ENCODE measurements around the gene ABCC5.

ABCC5 gene

DNA sequence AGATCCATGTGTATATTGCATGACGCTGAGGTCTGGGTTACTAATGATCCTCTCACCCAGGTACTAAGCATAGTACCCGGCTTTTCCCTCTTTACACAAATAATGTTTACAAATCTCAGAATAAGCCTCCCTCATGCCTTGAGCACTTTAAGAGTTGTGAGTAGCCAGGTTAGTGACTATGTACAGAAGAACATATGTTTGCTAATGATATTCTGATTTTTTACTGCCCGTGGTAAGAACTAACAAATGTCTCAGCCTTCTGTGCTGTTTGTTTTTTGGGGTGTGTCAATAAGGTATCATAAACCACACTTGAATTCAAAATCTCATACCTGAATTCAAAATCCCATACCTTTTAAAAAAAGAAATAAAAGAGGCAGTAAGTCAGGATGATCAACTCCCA lies 59.5 kb downstream of the ABCC5 start:
- CTCF ChIA-PET: no interaction called here
- Histone ChIP-seq H3K4me1 (ENCODE audit: control insufficient read depth, insufficient read depth, low read length) (no peaks in the 10 kb centered on the region), H3K36me3 (ENCODE audit: control insufficient read depth in 2 of 2, insufficient read depth in 1 of 2, low read length in 2 of 2) (peaks cover 0 to 77% of the 10 kb centered on the region in 2 experiments; a peak in 1 of 3 replicates), H3K27ac (ENCODE audit: extremely low read depth, low read depth, low read length) (no peak overlapping the region), H3K9me3 (ENCODE audit: control insufficient read depth, insufficient read depth, low read depth, low read length) (no peaks in the 10 kb centered on the region), H3K4me3 (ENCODE audit: low read depth, low read length) (no peak overlapping the region)
- TF ChIP-seq ZNF571 (tag by site-specific recombination; IDR thresholded peaks at IDR 0.05): no peak
- TF ChIP-seq, protein P1, sequence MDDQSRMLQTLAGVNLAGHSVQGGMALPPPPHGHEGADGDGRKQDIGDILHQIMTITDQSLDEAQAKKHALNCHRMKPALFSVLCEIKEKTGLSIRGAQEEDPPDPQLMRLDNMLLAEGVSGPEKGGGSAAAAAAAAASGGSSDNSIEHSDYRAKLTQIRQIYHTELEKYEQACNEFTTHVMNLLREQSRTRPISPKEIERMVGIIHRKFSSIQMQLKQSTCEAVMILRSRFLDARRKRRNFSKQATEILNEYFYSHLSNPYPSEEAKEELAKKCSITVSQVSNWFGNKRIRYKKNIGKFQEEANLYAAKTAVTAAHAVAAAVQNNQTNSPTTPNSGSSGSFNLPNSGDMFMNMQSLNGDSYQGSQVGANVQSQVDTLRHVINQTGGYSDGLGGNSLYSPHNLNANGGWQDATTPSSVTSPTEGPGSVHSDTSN (CRISPR knock-in tag; IDR thresholded peaks at IDR 0.05): no peak
- TF ChIP-seq, protein P2, sequence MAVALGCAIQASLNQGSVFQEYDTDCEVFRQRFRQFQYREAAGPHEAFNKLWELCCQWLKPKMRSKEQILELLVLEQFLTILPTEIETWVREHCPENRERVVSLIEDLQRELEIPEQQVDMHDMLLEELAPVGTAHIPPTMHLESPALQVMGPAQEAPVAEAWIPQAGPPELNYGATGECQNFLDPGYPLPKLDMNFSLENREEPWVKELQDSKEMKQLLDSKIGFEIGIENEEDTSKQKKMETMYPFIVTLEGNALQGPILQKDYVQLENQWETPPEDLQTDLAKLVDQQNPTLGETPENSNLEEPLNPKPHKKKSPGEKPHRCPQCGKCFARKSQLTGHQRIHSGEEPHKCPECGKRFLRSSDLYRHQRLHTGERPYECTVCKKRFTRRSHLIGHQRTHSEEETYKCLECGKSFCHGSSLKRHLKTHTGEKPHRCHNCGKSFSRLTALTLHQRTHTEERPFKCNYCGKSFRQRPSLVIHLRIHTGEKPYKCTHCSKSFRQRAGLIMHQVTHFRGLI (tag by site-specific recombination; IDR thresholded peaks at IDR 0.05): no peak
- no peak for TF ChIP-seq ZNF791 (tag by site-specific recombination; IDR thresholded peaks at IDR 0.05)
- no peak for TF ChIP-seq ZNF146 (tag by site-specific recombination; IDR thresholded peaks at IDR 0.05)
- no peak for TF ChIP-seq WT1 (tag by site-specific recombination; IDR thresholded peaks at IDR 0.05)
- TF ChIP-seq, protein P3, sequence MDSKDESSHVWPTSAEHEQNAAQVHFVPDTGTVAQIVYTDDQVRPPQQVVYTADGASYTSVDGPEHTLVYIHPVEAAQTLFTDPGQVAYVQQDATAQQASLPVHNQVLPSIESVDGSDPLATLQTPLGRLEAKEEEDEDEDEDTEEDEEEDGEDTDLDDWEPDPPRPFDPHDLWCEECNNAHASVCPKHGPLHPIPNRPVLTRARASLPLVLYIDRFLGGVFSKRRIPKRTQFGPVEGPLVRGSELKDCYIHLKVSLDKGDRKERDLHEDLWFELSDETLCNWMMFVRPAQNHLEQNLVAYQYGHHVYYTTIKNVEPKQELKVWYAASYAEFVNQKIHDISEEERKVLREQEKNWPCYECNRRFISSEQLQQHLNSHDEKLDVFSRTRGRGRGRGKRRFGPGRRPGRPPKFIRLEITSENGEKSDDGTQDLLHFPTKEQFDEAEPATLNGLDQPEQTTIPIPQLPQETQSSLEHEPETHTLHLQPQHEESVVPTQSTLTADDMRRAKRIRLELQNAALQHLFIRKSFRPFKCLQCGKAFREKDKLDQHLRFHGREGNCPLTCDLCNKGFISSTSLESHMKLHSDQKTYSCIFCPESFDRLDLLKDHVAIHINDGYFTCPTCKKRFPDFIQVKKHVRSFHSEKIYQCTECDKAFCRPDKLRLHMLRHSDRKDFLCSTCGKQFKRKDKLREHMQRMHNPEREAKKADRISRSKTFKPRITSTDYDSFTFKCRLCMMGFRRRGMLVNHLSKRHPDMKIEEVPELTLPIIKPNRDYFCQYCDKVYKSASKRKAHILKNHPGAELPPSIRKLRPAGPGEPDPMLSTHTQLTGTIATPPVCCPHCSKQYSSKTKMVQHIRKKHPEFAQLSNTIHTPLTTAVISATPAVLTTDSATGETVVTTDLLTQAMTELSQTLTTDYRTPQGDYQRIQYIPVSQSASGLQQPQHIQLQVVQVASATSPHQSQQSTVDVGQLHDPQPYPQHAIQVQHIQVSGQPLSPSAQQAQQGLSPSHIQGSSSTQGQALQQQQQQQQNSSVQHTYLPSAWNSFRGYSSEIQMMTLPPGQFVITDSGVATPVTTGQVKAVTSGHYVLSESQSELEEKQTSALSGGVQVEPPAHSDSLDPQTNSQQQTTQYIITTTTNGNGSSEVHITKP (tag by site-specific recombination; IDR thresholded peaks at IDR 0.05): no peak
- TF ChIP-seq ZNF311 (tag by site-specific recombination; IDR thresholded peaks at IDR 0.05; ENCODE audit: borderline replicate concordance): no peak
- TF ChIP-seq BCL11A (tag by site-specific recombination; IDR thresholded peaks at IDR 0.05; ENCODE audit: low read depth): no peak
- no peak for TF ChIP-seq ZNF654 (tag by site-specific recombination; IDR thresholded peaks at IDR 0.05; ENCODE audit: low read depth)
- no peak for TF ChIP-seq ZNF433 (tag by site-specific recombination; IDR thresholded peaks at IDR 0.05; ENCODE audit: low read depth)
- no peak for TF ChIP-seq SP7 (tag by site-specific recombination; IDR thresholded peaks at IDR 0.05)
- no peak for TF ChIP-seq ZNF843 (tag by site-specific recombination; IDR thresholded peaks at IDR 0.05)
- no peak for TF ChIP-seq FEZF1 (tag by site-specific recombination; IDR thresholded peaks at IDR 0.05)
- no peak for TF ChIP-seq ZFP37 (tag by site-specific recombination; IDR thresholded peaks at IDR 0.05)
- TF ChIP-seq ZNF585B (tag by site-specific recombination; IDR thresholded peaks at IDR 0.05): no peak
- TF ChIP-seq ZNF521 (tag by site-specific recombination; IDR thresholded peaks at IDR 0.05): no peak
- no peak for TF ChIP-seq ZNF292 (tag by site-specific recombination; IDR thresholded peaks at IDR 0.05; ENCODE audit: borderline replicate concordance, low read depth)
- TF ChIP-seq ZNF660 (tag by site-specific recombination; IDR thresholded peaks at IDR 0.05): no peak
- no peak for TF ChIP-seq OSR2 (tag by site-specific recombination; IDR thresholded peaks at IDR 0.05)
- POLR2A ChIA-PET: no interaction called here

DNA sequence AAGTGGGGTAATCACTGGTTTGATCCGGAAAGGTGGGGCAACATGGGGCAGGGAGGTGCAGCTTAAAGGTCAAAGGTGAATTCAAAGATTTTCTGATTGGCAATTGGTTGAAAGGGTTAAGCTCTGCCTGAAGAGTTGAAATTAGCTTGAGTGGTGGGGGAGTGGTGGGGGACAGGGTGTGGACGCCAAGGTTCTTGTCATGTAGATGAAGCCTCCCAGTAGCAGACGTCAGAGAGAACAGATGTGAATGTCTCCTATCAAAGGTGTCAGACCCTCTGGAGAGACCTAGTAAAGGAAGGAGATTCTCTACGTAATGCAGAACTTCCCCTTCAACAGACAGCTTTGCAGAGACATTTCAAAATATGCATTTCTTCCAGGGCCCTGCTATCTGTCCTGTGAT lies 62.8 kb downstream of the ABCC5 start:
- TF ChIP-seq ZNF514 (tag by site-specific recombination; IDR thresholded peaks at IDR 0.05): no peak
- TF ChIP-seq, protein P4, sequence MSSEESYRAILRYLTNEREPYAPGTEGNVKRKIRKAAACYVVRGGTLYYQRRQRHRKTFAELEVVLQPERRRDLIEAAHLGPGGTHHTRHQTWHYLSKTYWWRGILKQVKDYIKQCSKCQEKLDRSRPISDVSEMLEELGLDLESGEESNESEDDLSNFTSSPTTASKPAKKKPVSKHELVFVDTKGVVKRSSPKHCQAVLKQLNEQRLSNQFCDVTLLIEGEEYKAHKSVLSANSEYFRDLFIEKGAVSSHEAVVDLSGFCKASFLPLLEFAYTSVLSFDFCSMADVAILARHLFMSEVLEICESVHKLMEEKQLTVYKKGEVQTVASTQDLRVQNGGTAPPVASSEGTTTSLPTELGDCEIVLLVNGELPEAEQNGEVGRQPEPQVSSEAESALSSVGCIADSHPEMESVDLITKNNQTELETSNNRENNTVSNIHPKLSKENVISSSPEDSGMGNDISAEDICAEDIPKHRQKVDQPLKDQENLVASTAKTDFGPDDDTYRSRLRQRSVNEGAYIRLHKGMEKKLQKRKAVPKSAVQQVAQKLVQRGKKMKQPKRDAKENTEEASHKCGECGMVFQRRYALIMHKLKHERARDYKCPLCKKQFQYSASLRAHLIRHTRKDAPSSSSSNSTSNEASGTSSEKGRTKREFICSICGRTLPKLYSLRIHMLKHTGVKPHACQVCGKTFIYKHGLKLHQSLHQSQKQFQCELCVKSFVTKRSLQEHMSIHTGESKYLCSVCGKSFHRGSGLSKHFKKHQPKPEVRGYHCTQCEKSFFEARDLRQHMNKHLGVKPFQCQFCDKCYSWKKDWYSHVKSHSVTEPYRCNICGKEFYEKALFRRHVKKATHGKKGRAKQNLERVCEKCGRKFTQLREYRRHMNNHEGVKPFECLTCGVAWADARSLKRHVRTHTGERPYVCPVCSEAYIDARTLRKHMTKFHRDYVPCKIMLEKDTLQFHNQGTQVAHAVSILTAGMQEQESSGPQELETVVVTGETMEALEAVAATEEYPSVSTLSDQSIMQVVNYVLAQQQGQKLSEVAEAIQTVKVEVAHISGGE (tag by site-specific recombination; conservative IDR thresholded peaks at IDR 0.05; ENCODE audit: low read depth): no peak
- TF ChIP-seq ZBTB17 (tag by site-specific recombination; IDR thresholded peaks at IDR 0.05): no peak
- no peak for TF ChIP-seq SETDB1 (IDR thresholded peaks at IDR 0.05; ENCODE audit: insufficient read length, low read length)
- TF ChIP-seq, protein P5, sequence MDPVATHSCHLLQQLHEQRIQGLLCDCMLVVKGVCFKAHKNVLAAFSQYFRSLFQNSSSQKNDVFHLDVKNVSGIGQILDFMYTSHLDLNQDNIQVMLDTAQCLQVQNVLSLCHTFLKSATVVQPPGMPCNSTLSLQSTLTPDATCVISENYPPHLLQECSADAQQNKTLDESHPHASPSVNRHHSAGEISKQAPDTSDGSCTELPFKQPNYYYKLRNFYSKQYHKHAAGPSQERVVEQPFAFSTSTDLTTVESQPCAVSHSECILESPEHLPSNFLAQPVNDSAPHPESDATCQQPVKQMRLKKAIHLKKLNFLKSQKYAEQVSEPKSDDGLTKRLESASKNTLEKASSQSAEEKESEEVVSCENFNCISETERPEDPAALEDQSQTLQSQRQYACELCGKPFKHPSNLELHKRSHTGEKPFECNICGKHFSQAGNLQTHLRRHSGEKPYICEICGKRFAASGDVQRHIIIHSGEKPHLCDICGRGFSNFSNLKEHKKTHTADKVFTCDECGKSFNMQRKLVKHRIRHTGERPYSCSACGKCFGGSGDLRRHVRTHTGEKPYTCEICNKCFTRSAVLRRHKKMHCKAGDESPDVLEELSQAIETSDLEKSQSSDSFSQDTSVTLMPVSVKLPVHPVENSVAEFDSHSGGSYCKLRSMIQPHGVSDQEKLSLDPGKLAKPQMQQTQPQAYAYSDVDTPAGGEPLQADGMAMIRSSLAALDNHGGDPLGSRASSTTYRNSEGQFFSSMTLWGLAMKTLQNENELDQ (tag by site-specific recombination; IDR thresholded peaks at IDR 0.05; ENCODE audit: low read depth): no peak
- CTCF ChIA-PET: interaction anchor here (0.8 kb wide), 2 partner anchors 10 to 51 kb away, joined by 3 to 4 read pairs; no protein-coding TSS in a partner anchor
- no peak overlapping the region for H3K27ac ChIP-seq (ENCODE audit: extremely low read depth, low read depth, low read length)

More for the DNA sequence above, 62.8 kb downstream of the ABCC5 start:
- H3K9me3 ChIP-seq (ENCODE audit: control insufficient read depth, insufficient read depth, low read depth, low read length): no peaks in the 10 kb centered on the region
- no peaks in the 10 kb centered on the region for H3K4me1 ChIP-seq (ENCODE audit: control insufficient read depth, insufficient read depth, low read length)
- POLR2A ChIA-PET: no interaction called here
- peaks cover 0 to 82% of the 10 kb centered on the region in 2 experiments; a peak in 1 of 3 replicates for H3K36me3 ChIP-seq (ENCODE audit: control insufficient read depth in 2 of 2, insufficient read depth in 1 of 2, low read length in 2 of 2)
- no peak overlapping the region for H3K4me3 ChIP-seq (ENCODE audit: low read depth, low read length)
